SK-N-MC (cell line): ENCODE measurements around the gene KRTAP1-5.

Experiments
- EZH2 ChIP-seq: fragments of 200-600 bp; sonication (generic); IDR thresholded peaks from one replicate; pipeline ENCODE4 v1.6.1; 2017; ENCODE audit warnings: antibody characterized with exemption
- FOXP2 ChIP-seq: optimal IDR thresholded peaks from 2 replicates; pipeline ENCODE3; 2011; ENCODE audit warnings: mild to moderate bottlenecking, moderate library complexity; ENCODE audit not compliant: insufficient read depth; ENCODE audit errors: extremely low read length, control extremely low read depth
- POLR2AphosphoS5 ChIP-seq: IDR thresholded peaks from 2 replicates; pipeline ENCODE4 v1.6.1; 2012; ENCODE audit warnings: mild to moderate bottlenecking, low read depth, low read length, borderline replicate concordance

DNA sequence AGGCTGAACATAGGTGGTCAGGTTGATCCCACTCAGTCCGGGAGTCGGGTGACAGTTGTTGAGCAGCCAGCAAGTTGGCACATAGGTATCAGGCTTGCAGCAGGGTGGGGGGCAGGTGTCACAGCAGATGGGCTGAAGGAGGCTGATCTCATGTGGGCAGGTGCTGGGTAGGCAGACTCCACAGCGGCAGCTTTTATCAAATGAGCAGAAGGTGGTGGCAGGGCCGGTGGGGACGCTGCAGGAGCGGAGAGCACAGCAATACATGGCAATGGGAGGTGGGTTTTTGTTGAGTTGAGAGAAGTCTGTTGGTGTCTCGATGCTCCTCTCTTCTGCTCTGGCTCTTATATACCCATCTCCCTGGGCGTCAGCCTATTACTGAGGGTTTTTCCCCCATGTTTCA is 18.2 kb downstream of the KRTAP1-5 start, which contains the start of gene KRTAP3-1:
- no peak for TF ChIP-seq EZH2
- TF ChIP-seq POLR2AphosphoS5, result no peak
- TF ChIP-seq FOXP2, result no peak
